Esophagus (tissue), 2 donors: ENCODE data around the gene GHDC. TPM values are rescaled to one million over a fixed set of nuclear protein-coding genes. Genes with fewer than 3 reads are reported as not detected.
"Not testable (repeated sequence)": the region's sequence is repeated elsewhere in the genome, so short reads cannot be mapped to it uniquely, and the experiment has no call there.

ENCODE experiments used
- H3K27ac ChIP-seq, 2 donors: one replicate each; pipeline ENCODE4 v1.5.1; 2013; ENCODE audit warnings: low read depth in 2 of 2, mild to moderate bottlenecking in 2 of 2, inconsistent platforms in 1 of 2, low read length in 1 of 2, moderate library complexity in 1 of 2
- H3K27me3 ChIP-seq, 2 donors: one replicate each; pipeline ENCODE4 v1.6.1; 2013; ENCODE audit warnings: low read length in 2 of 2, control low read depth in 1 of 2, mild to moderate bottlenecking in 1 of 2; ENCODE audit not compliant: insufficient read depth in 2 of 2, control insufficient read depth in 1 of 2
- H3K36me3 ChIP-seq, 2 donors: one replicate each; pipeline ENCODE4 v1.6.1; 2013; ENCODE audit warnings: low read length in 1 of 2; ENCODE audit not compliant: control insufficient read depth in 2 of 2, insufficient read depth in 2 of 2
- H3K4me1 ChIP-seq, 2 donors: one replicate each; pipeline ENCODE4 v1.6.1; 2013; ENCODE audit warnings: low read length in 1 of 2; ENCODE audit not compliant: control insufficient read depth in 2 of 2, insufficient read depth in 2 of 2
- H3K4me3 ChIP-seq, 2 donors: one replicate each; pipeline ENCODE4 v1.5.1; 2013; ENCODE audit warnings: low read length in 2 of 2, mild to moderate bottlenecking in 2 of 2, low read depth in 1 of 2, moderate library complexity in 1 of 2
- H3K9me3 ChIP-seq, 2 donors: one replicate each; pipeline ENCODE4 v1.6.1; 2013; ENCODE audit warnings: mild to moderate bottlenecking in 2 of 2, low read depth in 1 of 2, low read length in 1 of 2, moderate library complexity in 1 of 2; ENCODE audit not compliant: control insufficient read depth in 2 of 2, insufficient read depth in 1 of 2
- WGBS, 2 donors: extraction: QIAGEN DNeasy Blood & Tissue Kit; methylation state at CpG; one replicate each; pipeline ENCODE4 v1.1.7; 2013; 5-methylcytosine and 5-hydroxymethylcytosine counted together
- polyA plus RNA-seq, 2 donors: library from polyadenylated mRNA; stranded (reverse); fragments of 200-250 nt; gene quantifications; one replicate each; pipeline ENCODE4 v1.2.3, GENCODE V29; 2013
- donor health status: healthy with polysubstance abuse.
- donor health status: Bipolar disorder and iron deficiency.

The GHDC gene
- polyA plus RNA-seq = 1 to 10 TPM; 4.6 to 7.0 TPM

DNA sequence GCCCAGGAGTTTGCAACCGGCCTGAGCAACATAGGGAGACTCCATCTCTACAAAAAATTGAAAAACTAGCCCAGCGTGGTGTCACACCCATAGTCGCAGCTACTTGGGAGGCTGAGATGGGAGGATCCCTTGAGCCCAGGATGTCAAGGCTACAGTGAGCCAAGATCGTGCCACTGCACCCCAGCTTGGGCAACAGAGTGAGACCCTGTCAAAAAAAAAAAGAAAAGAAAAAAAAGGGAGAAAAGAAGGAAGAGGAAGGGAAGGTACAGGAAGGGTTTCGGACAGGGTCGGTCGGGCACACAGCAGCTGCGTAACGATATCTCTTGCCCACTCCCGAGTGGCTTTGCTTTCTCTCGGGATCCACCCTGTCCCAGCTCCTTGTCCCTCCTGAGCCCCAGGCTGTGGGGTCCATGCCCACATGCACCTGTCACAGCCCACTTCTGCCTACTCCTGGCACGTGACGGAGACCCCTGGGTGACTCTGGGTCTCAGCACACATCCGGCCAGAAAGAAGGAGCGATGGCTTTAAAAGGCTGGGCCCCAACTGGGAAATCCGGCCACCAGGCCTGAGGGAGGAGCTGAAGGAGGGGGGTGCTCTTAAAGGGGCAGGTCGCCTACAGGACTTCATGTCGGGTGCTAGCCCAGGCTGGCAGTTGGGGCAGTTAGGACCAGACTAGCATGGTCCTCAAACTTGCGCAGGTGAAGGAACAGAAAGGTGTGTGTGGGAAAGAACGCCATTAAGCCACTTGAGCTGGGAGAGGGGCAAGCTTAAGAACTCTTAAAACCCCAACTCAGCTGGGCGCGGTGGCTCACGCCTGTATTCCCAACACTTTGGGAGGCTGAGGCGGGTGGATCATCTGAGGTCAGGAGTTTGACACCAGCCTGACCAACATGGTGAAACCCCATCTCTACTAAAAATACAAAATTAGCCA is at the start of gene GHDC:
Gene GHDC (minus strand): TSS at position 526 of the 931 bp plus-strand sequence. CDS start 913 bp downstream, outside the sequence.
- peak within 1 kb of the TSS; percentile 83 to 93 for H3K27ac ChIP-seq
- peak within 1 kb of the TSS; percentile 81 to 85 for H3K4me3 ChIP-seq
- 27% methylated on average over 24 of the region's 24 CpGs for WGBS, 2 donors
- H3K9me3 ChIP-seq = no peaks in the 10 kb centered on the region
- H3K4me1 ChIP-seq = peaks cover 2 to 7% of the 10 kb centered on the region in 2 donors
- no peaks in the 10 kb centered on the region for H3K27me3 ChIP-seq
- no peaks in the 10 kb centered on the region for H3K36me3 ChIP-seq

GRCh38 chr17:42243493-42243982 is 49.2 kb upstream of the GHDC start:
- H3K27ac ChIP-seq = no peak overlapping the region
- no peaks in the 10 kb centered on the region for H3K27me3 ChIP-seq
- H3K4me3 ChIP-seq = no peak overlapping the region
- H3K9me3 ChIP-seq = no peaks in the 10 kb centered on the region
- no peaks in the 10 kb centered on the region for H3K36me3 ChIP-seq
- WGBS, 2 donors = 89 to 90% methylated on average over 5 of the region's 5 CpGs
- no peaks in the 10 kb centered on the region for H3K4me1 ChIP-seq

GRCh38 chr17:42241871-42242270 is 47.6 kb upstream of the GHDC start:
- Histone ChIP-seq H3K9me3 (no peaks in the 10 kb centered on the region), H3K4me3 (no peak overlapping the region), H3K27me3 (no peaks in the 10 kb centered on the region), H3K4me1 (no peaks in the 10 kb centered on the region), H3K27ac (no peak overlapping the region), H3K36me3 (no peaks in the 10 kb centered on the region)
- WGBS, 2 donors = 91 to 95% methylated on average over 1 of the region's 1 CpG

GRCh38 chr17:42240863-42241262 is 46.6 kb upstream of the GHDC start:
- 68 to 73% methylated on average over 4 of the region's 4 CpGs for WGBS, 2 donors
- H3K36me3 ChIP-seq, H3K27ac ChIP-seq, H3K4me1 ChIP-seq, H3K27me3 ChIP-seq, H3K9me3 ChIP-seq, H3K4me3 ChIP-seq: not testable (repeated sequence)

DNA sequence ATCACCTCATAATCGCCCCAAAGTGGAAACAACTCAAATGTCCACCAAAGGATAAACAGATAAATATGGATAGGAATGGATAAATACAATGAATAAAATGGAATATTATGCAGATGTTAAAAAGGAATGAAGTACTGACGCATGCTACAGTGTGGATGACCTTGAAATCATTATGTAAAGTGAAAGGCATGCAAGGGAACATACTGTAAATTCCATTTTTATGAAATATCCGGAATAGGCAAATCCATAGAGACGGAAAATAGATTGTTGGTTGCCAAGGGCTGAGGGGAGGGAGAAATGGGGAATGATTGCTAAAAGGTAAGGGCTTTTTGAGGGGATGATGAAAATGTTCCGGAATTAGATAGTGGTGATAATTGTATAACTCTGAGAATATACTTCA is 45.9 kb upstream of the GHDC start:
- Histone ChIP-seq H3K4me3 (no peak overlapping the region), H3K4me1 (no peaks in the 10 kb centered on the region), H3K9me3 (no peaks in the 10 kb centered on the region), H3K27me3 (no peaks in the 10 kb centered on the region), H3K27ac (no peak overlapping the region), H3K36me3 (no peaks in the 10 kb centered on the region)
- WGBS, 2 donors = 77 to 84% methylated on average over 5 of the region's 5 CpGs

- H3K4me3 ChIP-seq, H3K27ac ChIP-seq, H3K4me1 ChIP-seq, H3K9me3 ChIP-seq, H3K36me3 ChIP-seq, H3K27me3 ChIP-seq: not testable (repeated sequence)
- 86 to 87% methylated on average over 7 of the region's 7 CpGs for WGBS, 2 donors
These were observed 45.3 kb upstream of the GHDC start for GRCh38 chr17:42239576-42239975.

- no peaks in the 10 kb centered on the region for H3K9me3 ChIP-seq
- no peak overlapping the region for H3K4me3 ChIP-seq
- no peaks in the 10 kb centered on the region for H3K36me3 ChIP-seq
- 92 to 93% methylated on average over 7 of the region's 7 CpGs for WGBS, 2 donors
- H3K4me1 ChIP-seq = no peaks in the 10 kb centered on the region
- H3K27ac ChIP-seq = no peak overlapping the region
- H3K27me3 ChIP-seq = no peaks in the 10 kb centered on the region
These were observed 42.5 kb upstream of the GHDC start for GRCh38 chr17:42236760-42237159.

DNA sequence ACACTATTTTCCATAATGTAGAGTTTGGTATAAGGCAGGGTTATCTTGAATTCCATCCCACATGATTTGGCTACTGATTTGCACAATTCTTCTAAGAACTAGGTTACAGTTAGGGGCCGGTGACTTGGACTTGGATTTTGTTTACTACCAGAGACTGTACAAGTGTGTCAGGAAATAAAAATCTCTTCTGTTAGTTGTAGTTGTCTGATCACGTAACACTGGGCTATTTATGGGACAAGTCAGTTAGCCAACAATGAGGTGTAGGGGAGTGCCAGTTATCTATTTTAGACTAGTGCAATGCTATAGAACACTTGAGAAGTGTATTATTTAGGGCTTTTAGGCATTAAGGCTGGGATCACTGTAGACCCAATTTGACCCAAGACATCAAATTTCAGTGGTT is 39.7 kb upstream of the GHDC start:
- H3K36me3 ChIP-seq = no peaks in the 10 kb centered on the region

GRCh38 chr17:42233156-42233555 is 38.9 kb upstream of the GHDC start:
- Histone ChIP-seq H3K27ac (no peak overlapping the region), H3K36me3 (no peaks in the 10 kb centered on the region), H3K4me3 (no peak overlapping the region), H3K4me1 (peaks cover 0 to 2% of the 10 kb centered on the region in 2 donors), H3K9me3 (no peaks in the 10 kb centered on the region), H3K27me3 (no peaks in the 10 kb centered on the region)
- 91 to 94% methylated on average over 5 of the region's 5 CpGs for WGBS, 2 donors

More for the DNA sequence above, 39.7 kb upstream of the GHDC start:
- Histone ChIP-seq H3K4me1 (no peaks in the 10 kb centered on the region), H3K27ac (no peak overlapping the region), H3K4me3 (no peak overlapping the region), H3K27me3 (no peaks in the 10 kb centered on the region), H3K9me3 (no peaks in the 10 kb centered on the region)
- WGBS, 2 donors = 75 to 76% methylated on average over 2 of the region's 2 CpGs

DNA sequence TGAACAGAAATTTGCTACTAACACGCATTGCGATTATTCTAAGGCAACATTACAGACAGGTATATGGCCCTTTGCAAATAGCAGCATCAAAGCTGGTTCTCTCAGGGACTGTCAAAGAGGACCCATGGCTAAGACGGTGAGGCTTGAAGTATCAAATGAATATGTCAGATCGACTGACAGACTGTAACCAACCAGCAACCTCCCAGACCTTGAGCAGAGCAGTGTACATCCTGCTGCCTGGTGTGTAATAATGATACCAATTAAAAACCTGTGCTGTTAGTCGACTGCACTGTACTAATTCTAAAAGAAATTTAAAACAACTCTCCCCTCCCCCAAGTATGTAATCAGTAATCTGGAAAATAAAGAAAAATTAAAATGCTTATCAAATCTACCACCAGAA is 35.9 kb upstream of the GHDC start:
- H3K4me1 ChIP-seq = peaks cover 0 to 2% of the 10 kb centered on the region in 2 donors

More for the DNA sequence above, 35.9 kb upstream of the GHDC start:
- Histone ChIP-seq H3K36me3 (no peaks in the 10 kb centered on the region), H3K4me3 (no peak overlapping the region), H3K27me3 (no peaks in the 10 kb centered on the region), H3K27ac (no peak overlapping the region), H3K9me3 (no peaks in the 10 kb centered on the region)
- WGBS, 2 donors = 84% methylated on average over 5 of the region's 5 CpGs
